BLaER1 treated with 17β-estradiol and CSF1 and Interleukin-3, amounts not matched to agents 10 nM and 100 nM (cell line): ENCODE measurements around the gene LRBA.

Source experiments
- H3K27ac ChIP-seq, 11 experiments: shearing (Covaris generic); formaldehyde crosslinking; 2 replicates each; pipeline ENCODE4 v1.8.1; 2022
- H3K27me3 ChIP-seq, 11 experiments: shearing (Covaris generic); formaldehyde crosslinking; 2 replicates each; pipeline ENCODE4 v1.8.1; 2022
- H3K36me3 ChIP-seq, 11 experiments: shearing (Covaris generic); formaldehyde crosslinking; 2 replicates each; pipeline ENCODE4 v1.8.1; 2022
- H3K4me1 ChIP-seq, 10 experiments: shearing (Covaris generic); formaldehyde crosslinking; 2 replicates each; pipeline ENCODE4 v1.8.1; 2022
- H3K4me2 ChIP-seq, 11 experiments: shearing (Covaris generic); formaldehyde crosslinking; 2 replicates each; pipeline ENCODE4 v1.8.1; 2022
- H3K4me3 ChIP-seq, 10 experiments: shearing (Covaris generic); formaldehyde crosslinking; 2 replicates each; pipeline ENCODE4 v1.8.1; 2022
- H3K9ac ChIP-seq, 11 experiments: shearing (Covaris generic); formaldehyde crosslinking; 2 replicates each; pipeline ENCODE4 v1.8.1; 2022
- H3K9me3 ChIP-seq, 11 experiments: shearing (Covaris generic); formaldehyde crosslinking; replicated peaks in 1 of 11; 2 replicates each; pipeline ENCODE4 v1.8.1; 2022
- H4K20me1 ChIP-seq, 11 experiments: shearing (Covaris generic); formaldehyde crosslinking; 2 replicates each; pipeline ENCODE4 v1.8.1; 2022
- Cebpa-rat ChIP-seq, 11 experiments: shearing (Covaris generic); IDR thresholded peaks; 2 replicates each; pipeline ENCODE4 v1.8.1; 2022

The LRBA gene

DNA sequence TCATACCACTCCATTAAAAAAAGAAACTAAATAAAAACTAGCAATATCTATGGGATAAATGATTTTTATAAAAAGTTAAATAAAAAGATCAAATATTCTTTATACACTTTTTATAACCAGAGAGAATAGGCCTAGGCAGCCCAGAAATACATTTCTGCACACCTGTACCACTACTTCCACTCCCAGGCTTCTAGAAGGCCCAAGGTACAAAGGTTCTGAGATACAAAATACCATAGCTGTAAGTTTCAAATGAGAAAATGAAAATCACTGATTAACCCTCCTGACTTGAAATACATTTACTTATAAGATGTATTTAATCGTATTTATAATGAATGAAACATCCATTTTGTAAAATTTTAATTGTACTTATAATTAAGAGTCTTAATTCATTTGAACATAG, 659.7 kb downstream of the LRBA start:
- Histone ChIP-seq H3K4me1 (no peaks in the 10 kb centered on the region), H3K9me3 (no peaks in the 10 kb centered on the region), H4K20me1 (no peaks in the 10 kb centered on the region), H3K9ac (no peak overlapping the region), H3K27me3 (no peaks in the 10 kb centered on the region), H3K4me2 (no peak overlapping the region), H3K27ac (no peak overlapping the region), H3K36me3 (no peaks in the 10 kb centered on the region), H3K4me3 (no peak overlapping the region)
- no peak for TF ChIP-seq Cebpa-rat (IDR thresholded peaks at IDR 0.05)

- Histone ChIP-seq H3K27ac (no peak overlapping the region), H3K4me2 (no peak overlapping the region), H3K9me3 (no peaks in the 10 kb centered on the region), H3K4me3 (no peak overlapping the region), H4K20me1 (no peaks in the 10 kb centered on the region), H3K27me3 (no peaks in the 10 kb centered on the region), H3K9ac (no peak overlapping the region), H3K36me3 (no peaks in the 10 kb centered on the region), H3K4me1 (no peaks in the 10 kb centered on the region)
- no peak for TF ChIP-seq Cebpa-rat (IDR thresholded peaks at IDR 0.05)
Observed at GRCh38 chr4:150354214-150354796, 660.8 kb downstream of the LRBA start.

GRCh38 chr4:150348079-150348478, 667.0 kb downstream of the LRBA start:
- H3K4me1 ChIP-seq, result peaks cover 0 to 21% (median 9%) of the 10 kb centered on the region in 10 experiments; a peak in 11 of 20 replicates
- H3K27me3 ChIP-seq, result no peaks in the 10 kb centered on the region
- peak overlapping the region in 2 of 11 experiments; percentile 12 to 23; a peak in 2 of 22 replicates for H3K27ac ChIP-seq
- H3K36me3 ChIP-seq, result peaks cover 0 to 3% (median 0%) of the 10 kb centered on the region in 11 experiments; a peak in 1 of 22 replicates
- H3K9ac ChIP-seq, result no peak overlapping the region
- no peak overlapping the region for H3K4me3 ChIP-seq
- peak overlapping the region in 6 of 11 experiments; percentile 25 to 62 (median 49); a peak in 8 of 22 replicates for H3K4me2 ChIP-seq
- TF ChIP-seq Cebpa-rat (IDR thresholded peaks at IDR 0.05), result peak in 2 of 11 experiments; percentile 88 to 92; a peak in 6 of 22 replicates
- no peaks in the 10 kb centered on the region for H3K9me3 ChIP-seq
- no peaks in the 10 kb centered on the region for H4K20me1 ChIP-seq

DNA sequence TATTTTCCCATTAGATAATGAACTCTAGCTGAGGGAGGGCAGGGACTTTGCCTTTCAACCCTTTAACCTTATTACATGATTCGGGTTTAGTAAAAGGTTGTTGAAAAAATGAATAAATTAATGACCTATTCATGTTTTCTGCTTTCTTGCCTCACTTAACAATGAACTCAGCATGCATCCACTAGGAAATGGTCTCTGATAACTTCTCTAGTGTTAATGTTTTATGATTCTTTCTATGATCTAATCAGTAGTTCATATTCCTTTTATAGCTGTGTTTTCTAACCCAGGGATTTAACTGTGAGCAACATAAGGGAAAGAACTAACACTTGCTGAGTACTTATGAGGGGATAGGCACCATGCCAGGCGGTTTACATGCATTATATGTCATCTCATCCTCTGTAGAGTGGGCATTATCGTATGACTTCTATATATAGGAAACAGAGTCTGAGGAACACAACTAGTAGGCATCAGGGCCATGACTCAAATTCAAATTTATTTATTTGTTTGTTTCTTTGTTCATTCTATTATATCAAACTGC, 669.8 kb downstream of the LRBA start:
- H3K27me3 ChIP-seq, result no peaks in the 10 kb centered on the region
- H4K20me1 ChIP-seq, result no peaks in the 10 kb centered on the region
- no peak for TF ChIP-seq Cebpa-rat (IDR thresholded peaks at IDR 0.05)
- no peak overlapping the region for H3K27ac ChIP-seq
- peaks cover 0 to 21% (median 9%) of the 10 kb centered on the region in 10 experiments; a peak in 11 of 20 replicates for H3K4me1 ChIP-seq
- no peak overlapping the region for H3K4me2 ChIP-seq
- H3K4me3 ChIP-seq, result no peak overlapping the region
- H3K9ac ChIP-seq, result no peak overlapping the region
- no peaks in the 10 kb centered on the region; a peak in 1 of 22 replicates for H3K9me3 ChIP-seq
- peaks cover 0 to 3% (median 0%) of the 10 kb centered on the region in 11 experiments; a peak in 1 of 22 replicates for H3K36me3 ChIP-seq

GRCh38 chr4:150343796-150344195, 671.3 kb downstream of the LRBA start:
- H3K27me3 ChIP-seq, result no peaks in the 10 kb centered on the region
- no peak overlapping the region for H3K9ac ChIP-seq
- H3K4me1 ChIP-seq, result peaks cover 0 to 18% (median 9%) of the 10 kb centered on the region in 10 experiments; a peak in 11 of 20 replicates
- H3K4me2 ChIP-seq, result no peak overlapping the region
- no peak overlapping the region for H3K27ac ChIP-seq
- no peak overlapping the region for H3K4me3 ChIP-seq
- H3K36me3 ChIP-seq, result peaks cover 0 to 3% (median 0%) of the 10 kb centered on the region in 11 experiments; a peak in 1 of 22 replicates
- H3K9me3 ChIP-seq, result peaks cover 0 to 6% (median 0%) of the 10 kb centered on the region in 11 experiments; a peak in 3 of 22 replicates
- no peaks in the 10 kb centered on the region for H4K20me1 ChIP-seq
- TF ChIP-seq Cebpa-rat (IDR thresholded peaks at IDR 0.05), result no peak

- Histone ChIP-seq H3K4me2 (no peak overlapping the region), H3K36me3 (peaks cover 0 to 3% (median 0%) of the 10 kb centered on the region in 11 experiments; a peak in 1 of 22 replicates), H3K9me3 (peaks cover 0 to 6% (median 0%) of the 10 kb centered on the region in 11 experiments; a peak in 3 of 22 replicates), H4K20me1 (no peaks in the 10 kb centered on the region), H3K4me1 (peaks cover 0 to 10% (median 3%) of the 10 kb centered on the region in 10 experiments; a peak in 11 of 20 replicates), H3K27ac (no peak overlapping the region), H3K27me3 (no peaks in the 10 kb centered on the region), H3K4me3 (no peak overlapping the region), H3K9ac (no peak overlapping the region)
- no peak for TF ChIP-seq Cebpa-rat (IDR thresholded peaks at IDR 0.05)
Observed at GRCh38 chr4:150342945-150343344, 672.1 kb downstream of the LRBA start.

GRCh38 chr4:150337734-150338133, 677.4 kb downstream of the LRBA start:
- no peak for TF ChIP-seq Cebpa-rat (IDR thresholded peaks at IDR 0.05)
- H3K27ac ChIP-seq, result no peak overlapping the region

DNA sequence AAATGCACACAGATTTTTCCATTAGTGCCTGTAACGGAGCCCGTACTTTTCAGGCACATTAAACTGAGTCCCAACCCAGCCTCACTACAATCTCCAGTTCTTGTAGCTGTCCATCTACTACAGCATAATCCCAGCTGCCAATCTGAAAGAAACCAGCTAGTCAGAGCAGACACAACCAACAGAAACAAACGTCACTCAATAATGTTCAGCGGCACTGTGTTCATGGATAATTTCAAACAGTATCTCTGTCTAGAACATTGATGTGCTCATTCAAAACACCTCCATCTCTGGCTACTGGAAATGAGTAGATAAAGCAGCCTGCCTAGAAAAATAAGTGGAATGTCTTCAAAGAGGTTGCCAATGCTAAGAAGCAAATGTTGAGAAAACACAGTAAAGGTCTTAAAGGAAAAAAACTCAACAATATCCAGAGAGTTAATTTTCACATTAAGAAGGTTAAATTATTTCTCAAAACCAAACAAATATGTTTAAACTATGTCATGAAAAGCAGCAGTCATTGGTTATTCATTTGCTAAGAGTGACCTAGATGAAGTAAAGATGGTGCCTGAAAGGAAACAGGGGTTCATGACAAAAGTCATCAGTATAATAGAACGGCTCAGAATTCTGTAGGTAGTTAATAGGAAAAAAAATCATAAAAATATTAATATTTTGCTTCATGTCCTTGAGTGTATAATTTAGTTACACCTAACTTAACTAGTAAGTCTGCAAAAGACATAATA, 678.2 kb downstream of the LRBA start:
- no peak overlapping the region for H3K4me2 ChIP-seq
- H4K20me1 ChIP-seq, result no peaks in the 10 kb centered on the region
- H3K9ac ChIP-seq, result no peak overlapping the region
- TF ChIP-seq Cebpa-rat (IDR thresholded peaks at IDR 0.05), result no peak
- H3K4me1 ChIP-seq, result no peaks in the 10 kb centered on the region
- no peak overlapping the region for H3K27ac ChIP-seq
- H3K36me3 ChIP-seq, result no peaks in the 10 kb centered on the region
- H3K4me3 ChIP-seq, result no peak overlapping the region
- H3K9me3 ChIP-seq, result peaks cover 0 to 6% (median 0%) of the 10 kb centered on the region in 11 experiments; a peak in 3 of 22 replicates
- no peaks in the 10 kb centered on the region for H3K27me3 ChIP-seq

More at GRCh38 chr4:150337734-150338133, 677.4 kb downstream of the LRBA start:
- Histone ChIP-seq H4K20me1 (no peaks in the 10 kb centered on the region), H3K4me1 (no peaks in the 10 kb centered on the region), H3K36me3 (no peaks in the 10 kb centered on the region), H3K4me3 (no peak overlapping the region), H3K4me2 (no peak overlapping the region), H3K9me3 (peaks cover 0 to 6% (median 0%) of the 10 kb centered on the region in 11 experiments; a peak in 3 of 22 replicates), H3K9ac (no peak overlapping the region), H3K27me3 (no peaks in the 10 kb centered on the region)

DNA sequence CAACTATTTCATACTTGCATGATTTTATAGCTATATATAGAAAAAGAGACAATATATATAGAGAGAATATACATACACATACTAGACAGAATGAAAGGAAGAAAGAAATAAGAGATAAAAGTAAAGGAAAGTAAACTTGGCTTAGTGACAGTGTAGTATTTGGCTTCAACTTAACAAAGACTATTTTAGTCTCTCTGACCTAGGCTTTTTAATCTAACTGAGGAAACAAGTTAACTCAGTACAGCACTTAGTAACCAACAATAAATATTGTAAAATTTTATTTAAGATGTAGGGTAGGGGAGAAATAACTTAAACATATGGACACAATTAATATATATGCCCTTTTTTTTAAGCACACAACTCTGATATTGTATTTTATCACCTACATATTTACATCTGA, 682.1 kb downstream of the LRBA start:
- Histone ChIP-seq H4K20me1 (0 out of 22 replicates have a peak, but pooled peaks cover 0 to 6% (median 0%) of the 10 kb centered on the region in 11 experiments), H3K27ac (no peak overlapping the region), H3K9ac (no peak overlapping the region), H3K4me1 (no peaks in the 10 kb centered on the region), H3K9me3 (no peaks in the 10 kb centered on the region), H3K27me3 (no peaks in the 10 kb centered on the region), H3K36me3 (no peaks in the 10 kb centered on the region), H3K4me3 (no peak overlapping the region), H3K4me2 (no peak overlapping the region)
- no peak for TF ChIP-seq Cebpa-rat (IDR thresholded peaks at IDR 0.05)
